HCEC 1CT (cell line): ENCODE results near the gene AMBP.

Experiments
- DNase-seq: peaks from one replicate; pipeline ENCODE4 v3.0.0-alpha.2; 2017

Gene AMBP

GRCh38 chr9:114078021-114078780 is at the start of gene AMBP:
Gene AMBP (minus strand): TSS chr9:114078300. CDS start chr9:114078209, 91 bp downstream.
- DNase-seq, result no peak

- DNase-seq, result no peak
Measured at GRCh38 chr9:114126247-114127060, 48.4 kb upstream of the AMBP start.

- DNase-seq, result no peak
Measured at GRCh38 chr9:114125476-114126013, 47.4 kb upstream of the AMBP start.

- DNase-seq, result no peak
Measured at GRCh38 chr9:114124666-114125475, 46.8 kb upstream of the AMBP start.

- DNase-seq, result no peak
Measured at GRCh38 chr9:114124138-114124537, 46.0 kb upstream of the AMBP start.

- no peak for DNase-seq
Measured at GRCh38 chr9:114123031-114123977, 45.2 kb upstream of the AMBP start.

GRCh38 chr9:114122136-114123027 is 44.3 kb upstream of the AMBP start:
- DNase-seq, result no peak

GRCh38 chr9:114121227-114122135 is 43.4 kb upstream of the AMBP start:
- DNase-seq, result no peak

- no peak for DNase-seq
Measured at GRCh38 chr9:114120192-114121014, 42.3 kb upstream of the AMBP start.

- DNase-seq, result no peak
Measured at GRCh38 chr9:114119242-114120191, 41.4 kb upstream of the AMBP start.

- DNase-seq, result no peak
Measured at GRCh38 chr9:114117996-114118830, 40.1 kb upstream of the AMBP start.

GRCh38 chr9:114117614-114117995 is 39.5 kb upstream of the AMBP start:
- no peak for DNase-seq

GRCh38 chr9:114116126-114116747 is 38.1 kb upstream of the AMBP start:
- no peak for DNase-seq

GRCh38 chr9:114115654-114116125 is 37.6 kb upstream of the AMBP start:
- DNase-seq, result no peak

GRCh38 chr9:114114364-114114763 is 36.3 kb upstream of the AMBP start:
- peak; percentile 20 for DNase-seq
